ENCODE data around the gene YIF1A.
"Not testable (repeated sequence)": the region's sequence is repeated elsewhere in the genome, so short reads cannot be mapped to it uniquely, and the experiment has no call there.

The YIF1A gene

GRCh38 chr11:66271816-66272215 lies 17.1 kb downstream of the YIF1A start:
- no peak for DNase-seq (ENCODE audit: low read depth in 1 of 2, low spot score in 1 of 2)

- no peak for DNase-seq (ENCODE audit: low read depth in 1 of 2, low spot score in 1 of 2)
Observed at GRCh38 chr11:66268952-66269905, 19.7 kb downstream of the YIF1A start.

DNA sequence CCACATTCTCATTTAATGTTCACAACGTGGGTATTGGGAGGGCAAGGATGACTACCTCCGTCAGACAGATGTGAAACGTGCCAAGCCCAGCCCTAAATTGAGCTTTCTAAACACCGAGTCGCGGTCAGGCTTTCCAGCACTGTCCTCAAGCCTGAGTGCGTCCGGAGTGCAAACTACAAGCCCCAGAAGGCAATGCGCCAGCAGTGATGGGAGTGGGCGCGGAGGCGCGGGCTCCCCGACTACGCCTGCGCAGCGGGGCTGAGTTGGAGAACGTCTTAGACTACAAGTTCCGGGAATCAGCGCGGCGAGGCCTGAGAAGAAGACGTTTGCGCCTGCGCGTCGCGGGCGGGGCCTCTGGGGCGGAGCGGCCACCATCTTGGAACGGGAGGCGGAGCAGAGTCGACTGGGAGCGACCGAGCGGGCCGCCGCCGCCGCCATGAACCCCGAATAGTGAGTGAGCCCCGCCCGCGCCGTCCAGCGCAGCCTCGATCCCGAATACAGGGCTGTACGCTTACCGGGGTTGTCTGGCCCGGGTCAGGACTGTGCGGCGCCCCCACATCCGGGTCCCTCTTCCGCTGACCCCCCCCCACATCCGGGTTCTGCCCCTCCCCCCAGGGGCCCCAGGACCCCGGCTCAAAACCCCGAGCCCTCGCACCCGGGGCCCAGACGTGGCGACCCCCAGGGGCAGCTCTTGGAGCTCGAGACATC lies 20.5 kb downstream of the YIF1A start, which contains the start of gene RAB1B:
RAB1B (plus strand) TSS at position 396 of the 708 bp plus-strand sequence; CDS start at position 437, 41 bp downstream.
- peak; percentile 99 to 100 for DNase-seq (ENCODE audit: low read depth in 1 of 2, low spot score in 1 of 2)

DNA sequence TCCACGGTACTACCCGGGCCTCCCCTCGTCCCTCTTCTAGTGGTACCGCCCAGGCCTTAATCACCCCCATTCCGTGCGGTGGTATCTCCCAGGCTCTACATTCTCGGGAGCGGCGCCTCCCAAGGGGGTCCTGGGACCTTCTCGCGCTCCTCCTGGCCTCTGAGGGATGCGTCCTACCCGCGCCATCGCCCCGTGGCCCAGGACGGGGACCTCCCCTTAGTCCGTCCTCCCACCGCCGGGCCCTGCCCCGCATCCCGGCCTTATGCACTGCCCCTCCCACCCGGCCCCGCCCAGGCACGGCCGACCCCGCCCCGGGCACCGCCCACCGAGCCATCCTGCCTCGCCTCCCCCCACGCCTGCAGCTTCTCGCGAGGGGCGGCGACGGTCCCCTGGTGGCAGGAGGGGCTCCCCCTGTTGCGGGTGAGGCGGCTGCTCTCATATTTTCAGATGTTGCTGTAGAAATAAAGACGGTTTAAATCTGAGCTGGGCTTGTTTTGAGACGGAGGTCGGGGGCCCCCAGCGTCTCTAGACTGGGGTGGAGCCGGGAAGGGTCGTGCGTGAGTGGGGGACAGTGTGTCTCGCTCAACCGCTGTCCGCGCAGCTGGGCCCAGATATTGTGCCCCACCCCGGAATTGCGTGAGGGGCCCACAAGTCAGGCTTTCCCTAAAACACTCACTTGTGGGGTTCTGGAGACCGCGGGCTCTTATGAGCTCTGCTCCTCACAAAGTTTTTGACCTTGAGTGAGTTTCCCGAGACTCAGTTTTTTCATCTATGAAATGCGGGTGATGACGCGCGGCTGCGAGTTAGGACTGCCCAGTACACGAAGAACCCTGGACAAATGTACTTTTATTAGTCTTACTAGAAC lies 21.3 kb downstream of the YIF1A start:
- DNase-seq (ENCODE audit: low read depth in 1 of 2, low spot score in 1 of 2): peak; percentile 74 to 76

DNA sequence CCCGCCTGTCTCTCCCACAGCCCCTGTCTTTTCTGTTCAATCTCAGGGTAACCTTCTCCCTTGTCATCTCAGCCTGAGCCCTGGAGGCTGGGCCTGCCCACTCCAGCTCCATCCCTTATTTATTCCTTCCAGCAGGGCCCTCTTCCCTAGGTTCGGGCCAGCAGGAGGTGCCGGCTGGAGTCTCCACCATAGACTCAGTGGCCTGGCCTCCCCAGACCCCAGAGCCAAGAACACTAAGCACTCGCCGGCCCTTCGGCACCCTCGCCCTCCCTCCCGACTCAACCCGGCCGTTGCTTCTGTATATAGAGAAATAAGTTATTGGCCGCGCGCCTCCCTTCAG lies 21.9 kb downstream of the YIF1A start:
- DNase-seq (ENCODE audit: low read depth in 1 of 2, low spot score in 1 of 2): no peak

- DNase-seq (ENCODE audit: low read depth in 1 of 2, low spot score in 1 of 2): no peak
Observed at GRCh38 chr11:66266378-66267038, 22.4 kb downstream of the YIF1A start.

DNA sequence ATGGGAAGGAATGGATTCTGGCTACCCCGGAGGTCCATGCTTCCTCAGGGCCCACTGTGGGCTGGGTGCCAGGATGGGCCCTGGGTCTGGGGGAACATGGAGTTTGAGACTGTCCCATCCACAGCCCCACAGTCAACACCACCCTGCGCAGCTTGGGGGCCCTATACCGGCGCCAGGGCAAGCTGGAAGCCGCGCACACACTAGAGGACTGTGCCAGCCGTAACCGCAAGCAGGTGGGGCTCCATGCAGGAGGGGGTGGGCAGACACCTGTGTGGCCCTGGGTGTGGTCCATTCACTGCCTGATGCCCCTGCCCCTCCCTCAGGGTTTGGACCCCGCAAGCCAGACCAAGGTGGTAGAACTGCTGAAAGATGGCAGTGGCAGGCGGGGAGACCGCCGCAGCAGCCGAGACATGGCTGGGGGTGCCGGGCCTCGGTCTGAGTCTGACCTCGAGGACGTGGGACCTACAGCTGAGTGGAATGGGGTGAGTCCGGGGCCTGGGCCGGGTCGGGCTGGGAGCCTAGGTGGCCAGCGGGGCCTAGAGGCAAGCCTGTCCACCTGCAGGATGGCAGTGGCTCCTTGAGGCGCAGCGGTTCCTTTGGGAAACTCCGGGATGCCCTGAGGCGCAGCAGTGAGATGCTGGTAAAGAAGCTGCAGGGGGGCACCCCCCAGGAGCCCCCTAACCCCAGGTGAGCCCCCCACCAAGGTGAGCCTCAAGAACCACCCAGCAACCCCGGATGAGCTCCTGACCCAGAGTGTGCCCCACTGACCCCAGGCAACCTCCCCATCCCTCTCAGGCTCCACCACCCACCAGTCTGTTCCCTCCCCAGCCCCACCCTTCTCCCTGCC lies 23.2 kb downstream of the YIF1A start:
- no peak for DNase-seq (ENCODE audit: low read depth in 1 of 2, low spot score in 1 of 2)

DNA sequence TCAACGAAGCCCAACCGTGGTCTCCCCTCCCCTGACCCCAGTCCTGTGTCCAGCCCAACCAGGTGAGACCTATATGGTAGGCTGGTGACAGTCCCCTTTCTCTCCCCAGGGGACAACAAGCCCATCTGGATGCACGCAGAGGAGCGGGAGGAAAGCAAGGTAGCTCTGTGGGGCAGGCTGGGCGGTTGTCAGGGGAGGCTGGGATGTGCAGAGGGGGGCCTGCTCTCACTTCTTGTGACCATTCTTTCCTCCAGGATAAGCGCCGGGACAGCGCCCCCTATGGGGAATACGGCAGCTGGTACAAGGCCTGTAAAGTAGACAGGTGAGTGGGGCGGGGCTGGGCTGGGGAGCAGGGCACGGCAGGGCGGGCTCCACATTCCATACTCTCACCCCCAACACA lies 24.0 kb downstream of the YIF1A start:
- DNase-seq (ENCODE audit: low read depth in 1 of 2, low spot score in 1 of 2): peak in 1 of 2 donors; percentile 20

DNA sequence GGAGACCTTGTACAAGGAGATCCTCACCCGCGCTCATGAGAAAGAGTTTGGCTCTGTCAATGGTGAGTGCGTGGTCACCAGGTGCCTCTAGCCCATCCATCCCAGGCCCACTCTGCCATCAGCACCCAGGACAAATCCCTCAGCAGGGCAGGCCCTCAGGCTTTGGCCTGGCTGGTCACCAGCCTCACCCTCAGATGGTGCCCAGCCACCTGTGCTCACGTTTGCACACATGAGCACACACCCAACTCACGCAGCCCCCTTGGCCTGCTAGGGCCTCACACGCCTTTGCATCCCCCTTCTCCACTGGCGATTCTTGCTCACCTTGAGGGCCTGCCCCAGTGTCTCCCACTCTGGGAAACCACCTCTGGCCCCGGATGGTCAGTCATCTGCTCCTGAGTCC lies 24.6 kb downstream of the YIF1A start:
- DNase-seq (ENCODE audit: low read depth in 1 of 2, low spot score in 1 of 2): no peak

GRCh38 chr11:66263785-66264184 lies 25.2 kb downstream of the YIF1A start:
- no peak for DNase-seq (ENCODE audit: low read depth in 1 of 2, low spot score in 1 of 2)

DNA sequence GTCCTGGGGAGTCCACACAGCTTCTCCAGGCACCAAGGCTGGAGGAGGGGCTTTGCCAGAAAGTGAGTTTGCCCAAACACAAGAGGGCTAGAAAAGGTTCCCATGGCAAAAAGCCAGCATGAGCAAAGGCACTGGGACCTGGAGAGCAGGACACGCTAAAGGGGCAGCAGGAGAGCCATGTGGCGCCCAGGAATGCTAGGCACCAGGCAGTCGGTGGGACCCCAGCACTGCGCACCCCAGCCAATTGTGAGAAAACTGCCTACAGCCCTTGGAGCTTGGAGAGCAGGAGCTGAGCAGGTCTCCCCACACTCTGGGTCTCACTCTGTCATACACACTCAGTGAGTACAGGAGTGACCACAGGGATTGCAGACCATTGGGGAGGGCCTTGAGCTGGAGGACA lies 25.7 kb downstream of the YIF1A start:
- DNase-seq (ENCODE audit: low read depth in 1 of 2, low spot score in 1 of 2): no peak

GRCh38 chr11:66262696-66263095 lies 26.2 kb downstream of the YIF1A start:
- no peak for DNase-seq (ENCODE audit: low read depth in 1 of 2, low spot score in 1 of 2)

DNA sequence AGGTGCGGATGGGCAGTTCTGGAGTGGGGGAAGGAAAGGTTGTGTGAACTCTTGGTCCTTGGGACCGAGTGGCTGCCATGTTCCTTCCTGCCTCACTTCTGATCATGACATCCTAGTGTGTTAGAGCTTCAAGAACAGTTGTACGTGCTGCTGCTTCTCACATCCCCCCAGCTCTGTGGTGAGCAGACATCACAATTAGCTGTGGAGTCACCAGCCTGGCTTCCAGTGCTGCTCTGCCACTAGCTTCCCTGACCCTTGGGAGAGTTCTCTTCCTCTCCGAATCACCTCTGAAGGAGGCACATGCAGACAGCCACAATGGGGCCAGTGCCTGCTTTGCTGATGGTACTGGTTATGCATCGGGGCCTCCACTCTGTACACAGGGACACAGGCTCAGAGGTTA lies 26.8 kb downstream of the YIF1A start:
- DNase-seq (ENCODE audit: low read depth in 1 of 2, low spot score in 1 of 2): no peak

DNA sequence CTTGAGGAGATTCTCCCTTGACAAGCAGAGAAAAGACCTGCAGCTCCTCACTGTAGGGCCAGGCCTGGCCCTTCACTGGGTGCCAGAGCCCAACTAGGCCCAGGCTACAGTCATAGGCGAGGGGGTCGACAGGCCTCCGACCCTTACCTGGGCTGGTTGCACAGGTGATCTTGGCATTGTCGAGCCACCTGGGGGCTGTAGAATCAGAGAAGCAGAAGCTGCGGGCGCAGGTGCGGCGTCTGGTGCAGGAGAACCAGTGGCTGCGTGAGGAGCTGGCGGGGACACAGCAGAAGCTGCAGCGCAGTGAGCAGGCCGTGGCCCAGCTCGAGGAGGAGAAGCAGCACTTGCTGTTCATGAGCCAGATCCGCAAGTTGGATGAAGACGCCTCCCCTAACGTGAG lies 27.4 kb downstream of the YIF1A start:
- DNase-seq (ENCODE audit: low read depth in 1 of 2, low spot score in 1 of 2): no peak

DNA sequence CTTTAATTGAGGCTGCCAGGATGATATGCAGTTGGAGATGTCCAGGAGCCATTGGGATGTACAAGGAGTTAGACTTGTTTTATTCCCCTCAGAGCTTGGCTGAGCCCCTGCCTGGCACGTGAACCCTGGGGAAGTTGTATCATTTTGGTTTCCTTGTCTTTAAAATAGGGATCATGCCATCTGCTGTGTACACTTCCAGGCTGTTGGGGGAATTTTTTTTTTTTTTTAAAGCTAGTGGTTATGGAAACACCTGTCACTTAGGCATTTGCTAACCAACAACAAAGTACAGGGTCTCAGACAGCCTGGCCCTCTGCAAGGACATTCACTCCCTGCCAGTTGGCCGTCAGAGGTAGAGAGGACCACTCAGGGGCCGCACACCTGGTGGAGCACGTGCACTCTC lies 29.0 kb downstream of the YIF1A start:
- DNase-seq (ENCODE audit: low read depth in 1 of 2, low spot score in 1 of 2): no peak

DNA sequence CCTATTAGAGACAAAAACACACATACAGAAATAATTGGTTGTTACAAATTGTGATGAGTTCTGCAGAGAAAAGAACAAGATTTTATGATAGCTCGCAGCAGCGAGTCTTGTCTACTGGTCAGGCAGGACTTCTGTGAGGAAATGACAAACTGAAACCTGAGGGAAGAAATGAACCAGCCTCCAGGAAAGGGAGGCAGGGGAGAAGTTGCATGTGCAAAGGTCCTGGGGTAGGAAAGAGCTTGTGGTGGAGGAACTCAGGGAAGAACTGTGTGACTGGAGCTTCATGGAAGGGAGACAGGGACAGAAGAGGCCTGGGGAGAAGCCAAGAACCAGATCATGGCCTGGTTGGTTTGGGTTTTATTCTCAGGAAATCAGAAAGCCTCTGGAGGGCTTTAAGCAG lies 29.7 kb downstream of the YIF1A start:
- DNase-seq (ENCODE audit: low read depth in 1 of 2, low spot score in 1 of 2): no peak

- DNase-seq (ENCODE audit: low read depth in 1 of 2, low spot score in 1 of 2): no peak
Observed at GRCh38 chr11:66258473-66258893, 30.5 kb downstream of the YIF1A start.

- DNase-seq (ENCODE audit: low read depth in 1 of 2, low spot score in 1 of 2): not testable (repeated sequence)
Observed at GRCh38 chr11:66253081-66253480, 35.9 kb downstream of the YIF1A start.

DNA sequence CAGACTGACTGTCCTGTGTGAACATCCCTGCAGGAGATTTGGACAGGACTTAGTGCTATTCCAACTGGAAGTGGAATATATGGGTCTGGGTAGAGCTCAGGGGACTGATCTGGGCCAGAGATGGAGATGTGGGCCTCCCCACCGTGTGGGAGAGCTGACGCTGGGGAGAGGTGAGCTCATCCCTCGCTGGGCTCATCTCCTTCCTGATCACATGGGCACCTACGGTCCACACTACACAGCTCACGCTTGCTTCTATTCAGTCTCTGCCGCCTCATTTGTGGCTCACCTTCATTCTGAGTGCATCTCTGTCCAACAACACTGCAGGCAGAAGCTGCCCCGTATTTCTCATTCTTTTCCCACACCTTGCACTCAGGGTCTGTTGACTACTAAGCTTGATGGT lies 37.1 kb downstream of the YIF1A start:
- DNase-seq (ENCODE audit: low read depth in 1 of 2, low spot score in 1 of 2): no peak

DNA sequence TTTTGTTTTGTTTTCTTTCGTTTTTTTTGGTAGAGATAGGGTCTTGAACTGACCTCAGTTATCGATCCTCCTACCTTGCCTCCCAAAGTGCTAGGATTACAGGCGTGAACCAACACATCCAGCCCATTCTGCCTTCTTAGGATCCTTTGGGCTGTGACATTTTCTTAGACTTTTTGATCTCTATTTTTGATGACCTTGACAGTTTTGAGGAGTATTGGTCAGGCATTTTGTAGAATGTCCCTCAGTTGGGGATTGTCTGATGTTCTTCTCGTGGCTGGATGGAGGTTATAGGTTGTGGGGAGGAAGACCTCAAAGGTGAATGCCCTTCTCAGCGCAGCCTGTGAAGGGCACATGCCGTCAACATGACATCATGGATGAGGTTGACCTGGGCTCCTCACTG lies 40.0 kb downstream of the YIF1A start:
- no peak for DNase-seq (ENCODE audit: low read depth in 1 of 2, low spot score in 1 of 2)
